ENCODE measurements around the gene CENPM.

GRCh38 chr22:41927813-41928212, 19.1 kb downstream of the CENPM start:
- TF ChIP-seq POLR2A (IDR thresholded peaks at IDR 0.05), result no peak
- no peak for TF ChIP-seq CTCF (IDR thresholded peaks at IDR 0.05)

Measured in uterus (tissue), 2 donors.